Glomerular endothelial cell (primary cell): Measurements from ENCODE around the gene KHK. TPM values are rescaled to one million over a fixed set of nuclear protein-coding genes. Genes with fewer than 3 reads are reported as not detected.
"Not testable (repeated sequence)": the region's sequence is repeated elsewhere in the genome, so short reads cannot be mapped to it uniquely, and the experiment has no call there.

Experiments
- DNase-seq: peaks from one replicate; pipeline ENCODE4 v3.0.0-alpha.2; 2011; ENCODE audit warnings: low read depth, low spot score; ENCODE audit errors: extremely low read depth
- total RNA-seq: library from RNA; depleted of rRNA; stranded (reverse); fragments of >200 nt; gene quantifications from 2 replicates; pipeline ENCODE4 v1.2.3, GENCODE V29; 2015

KHK gene
- total RNA-seq, 1 donor from 2014 or later = 0.58 TPM

DNA sequence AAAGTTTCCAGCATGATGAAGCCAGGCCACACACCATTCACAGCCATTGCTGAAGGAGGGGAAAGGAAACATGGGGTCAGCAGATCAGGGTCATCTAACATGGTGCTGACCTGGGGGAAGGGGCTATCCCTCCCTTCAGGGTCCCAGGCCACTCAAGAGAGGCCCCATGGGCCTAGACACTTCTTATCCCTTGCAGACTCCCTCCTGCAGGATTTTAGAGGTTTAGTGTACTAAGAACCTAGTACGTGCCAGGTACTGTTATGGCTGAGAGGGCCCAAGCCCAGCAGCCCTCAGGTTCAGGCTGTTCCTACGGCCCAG is 8.8 kb downstream of the KHK start:
- no peak for DNase-seq

DNA sequence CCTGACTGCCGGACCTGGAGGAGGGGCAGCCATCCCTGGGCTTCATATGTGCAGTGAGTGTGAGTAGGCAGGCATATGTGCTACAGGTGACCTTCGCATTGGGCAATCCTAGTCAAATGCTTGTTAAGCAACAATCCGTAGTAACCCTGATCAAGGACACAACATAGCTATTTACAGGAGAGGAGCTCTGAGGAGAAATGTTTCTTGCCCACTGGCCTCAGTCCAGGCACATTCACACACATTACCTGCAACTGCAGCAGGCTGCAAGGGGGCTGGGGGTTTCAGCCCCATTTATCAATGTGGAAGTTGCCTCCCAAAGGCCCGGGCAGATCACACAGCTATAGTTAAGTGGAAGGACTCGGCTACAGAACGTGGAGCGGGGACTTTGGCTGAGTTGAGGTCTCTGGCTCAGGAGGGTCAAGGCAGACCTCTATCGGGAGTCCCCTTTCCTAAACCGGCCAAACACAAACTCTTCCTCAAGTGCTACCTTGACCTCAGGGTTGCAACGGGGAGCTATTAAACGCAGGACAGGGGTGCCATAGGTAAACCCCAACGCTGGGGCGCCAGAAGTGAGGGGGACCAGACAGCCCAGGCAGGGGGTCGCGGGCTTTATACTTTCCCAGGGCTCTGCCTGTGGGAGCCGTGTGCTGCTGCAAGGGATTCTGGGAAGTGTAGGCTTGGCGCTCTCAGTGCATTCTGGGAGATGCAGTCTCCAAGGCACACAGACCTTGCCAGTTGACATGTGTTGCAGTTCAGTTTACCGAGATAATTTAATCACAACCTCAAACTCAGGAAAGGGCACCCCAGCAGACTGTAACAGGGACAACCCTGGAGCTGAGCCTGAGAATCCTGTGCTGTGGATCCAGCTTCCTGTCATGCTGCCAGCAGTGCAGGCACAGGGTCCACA is 9.4 kb downstream of the KHK start:
- DNase-seq = no peak

DNA sequence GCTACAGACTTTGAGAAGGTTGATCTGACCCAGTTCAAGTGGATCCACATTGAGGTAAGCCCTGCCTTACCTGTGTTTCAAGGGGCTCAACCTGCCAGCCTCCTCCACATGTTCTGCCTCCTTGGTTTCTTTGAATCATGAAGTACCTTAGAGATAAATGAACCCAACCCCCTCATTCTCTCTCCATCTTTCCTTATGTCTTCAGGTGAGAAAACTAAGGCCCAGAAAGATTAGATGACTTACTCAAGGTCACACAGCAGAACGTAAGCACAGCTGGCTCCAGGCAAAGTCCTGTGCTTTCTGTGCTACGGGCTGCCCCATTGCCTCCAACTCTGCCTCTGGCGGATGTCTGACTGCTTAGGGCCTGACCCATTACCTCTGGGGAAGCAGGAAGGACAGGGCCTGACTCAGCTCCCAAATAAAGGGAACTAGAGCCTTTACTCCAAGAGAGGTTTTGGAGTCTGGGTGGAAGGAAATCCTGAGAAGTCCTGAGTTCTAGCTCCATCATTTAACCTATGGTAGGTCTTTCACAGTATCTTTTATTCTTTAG is 10.3 kb downstream of the KHK start:
- no peak for DNase-seq

DNA sequence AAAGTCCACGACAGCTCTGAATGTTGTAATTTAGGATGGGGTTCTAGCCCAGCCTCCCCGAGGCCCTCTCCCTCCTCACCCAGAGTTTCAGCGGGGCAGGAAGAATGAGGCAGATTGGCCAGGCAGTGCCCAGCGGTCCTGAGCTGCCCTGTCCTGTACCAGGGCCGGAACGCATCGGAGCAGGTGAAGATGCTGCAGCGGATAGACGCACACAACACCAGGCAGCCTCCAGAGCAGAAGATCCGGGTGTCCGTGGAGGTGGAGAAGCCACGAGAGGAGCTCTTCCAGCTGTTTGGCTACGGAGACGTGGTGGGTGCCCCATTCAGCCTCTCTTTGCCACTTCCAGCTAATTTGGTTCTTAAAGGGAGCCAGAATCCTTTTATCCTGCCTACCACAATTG is 10.8 kb downstream of the KHK start:
- DNase-seq = no peak

DNA sequence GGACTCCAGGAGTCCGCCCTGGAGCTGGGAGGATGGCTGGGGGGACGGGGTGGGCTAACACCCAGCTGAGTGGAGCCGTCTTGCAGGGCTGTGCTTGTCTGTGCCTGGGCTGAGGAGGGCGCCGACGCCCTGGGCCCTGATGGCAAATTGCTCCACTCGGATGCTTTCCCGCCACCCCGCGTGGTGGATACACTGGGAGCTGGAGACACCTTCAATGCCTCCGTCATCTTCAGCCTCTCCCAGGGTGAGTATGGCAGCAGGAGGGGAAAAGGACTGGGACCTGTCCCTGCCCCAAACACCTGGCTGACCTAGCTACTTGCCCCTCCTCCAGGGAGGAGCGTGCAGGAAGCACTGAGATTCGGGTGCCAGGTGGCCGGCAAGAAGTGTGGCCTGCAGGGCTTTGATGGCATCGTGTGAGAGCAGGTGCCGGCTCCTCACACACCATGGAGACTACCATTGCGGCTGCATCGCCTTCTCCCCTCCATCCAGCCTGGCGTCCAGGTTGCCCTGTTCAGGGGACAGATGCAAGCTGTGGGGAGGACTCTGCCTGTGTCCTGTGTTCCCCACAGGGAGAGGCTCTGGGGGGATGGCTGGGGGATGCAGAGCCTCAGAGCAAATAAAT is 12.9 kb downstream of the KHK start:
- DNase-seq = no peak

DNA sequence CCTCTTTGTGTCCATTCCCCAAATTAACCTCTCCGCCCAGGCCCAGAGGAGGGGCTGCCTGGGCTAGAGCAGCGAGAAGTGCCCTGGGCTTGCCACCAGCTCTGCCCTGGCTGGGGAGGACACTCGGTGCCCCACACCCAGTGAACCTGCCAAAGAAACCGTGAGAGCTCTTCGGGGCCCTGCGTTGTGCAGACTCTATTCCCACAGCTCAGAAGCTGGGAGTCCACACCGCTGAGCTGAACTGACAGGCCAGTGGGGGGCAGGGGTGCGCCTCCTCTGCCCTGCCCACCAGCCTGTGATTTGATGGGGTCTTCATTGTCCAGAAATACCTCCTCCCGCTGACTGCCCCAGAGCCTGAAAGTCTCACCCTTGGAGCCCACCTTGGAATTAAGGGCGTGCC is 13.5 kb downstream of the KHK start:
- DNase-seq = no peak

DNA sequence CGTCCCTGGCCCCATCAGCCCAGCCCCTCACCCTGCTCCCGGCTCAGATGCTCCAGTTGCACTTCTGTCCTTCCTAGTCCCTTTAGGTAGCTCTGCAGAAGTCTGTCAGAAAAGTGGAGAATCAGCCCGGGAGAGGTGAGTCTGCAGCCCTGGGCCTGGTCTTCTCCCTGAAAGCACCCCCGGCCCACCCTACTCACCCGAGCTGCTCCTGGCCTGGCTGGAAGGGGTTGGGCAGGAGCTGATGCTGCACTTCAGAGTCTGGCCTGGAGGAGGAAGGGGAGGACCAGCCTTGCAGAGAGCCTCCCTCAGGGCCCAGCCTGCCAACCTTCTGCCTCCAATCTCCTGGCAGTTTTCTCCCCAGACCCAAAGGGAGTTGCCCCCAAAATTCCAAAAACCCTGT is 15.8 kb downstream of the KHK start:
- DNase-seq = no peak

DNA sequence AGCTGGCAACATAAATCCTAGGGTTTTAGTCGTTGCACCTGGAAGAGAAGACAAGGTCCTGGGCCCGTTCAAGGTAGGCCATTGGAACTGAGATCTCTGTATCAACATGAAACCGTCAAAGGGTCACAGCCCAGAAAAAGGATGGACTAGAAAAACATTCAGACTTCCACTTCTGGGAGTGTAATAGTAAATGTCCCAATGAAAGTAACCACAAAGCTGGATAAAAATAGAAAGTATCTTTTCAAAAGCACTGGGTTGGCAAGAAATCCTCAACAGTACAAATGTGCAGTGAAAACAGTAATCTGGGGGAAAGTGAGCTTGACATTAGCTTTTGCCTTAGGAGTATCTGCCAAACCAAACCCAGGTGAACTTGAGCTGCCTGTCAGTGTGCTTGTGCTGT is 19.4 kb downstream of the KHK start:
- no peak for DNase-seq

DNA sequence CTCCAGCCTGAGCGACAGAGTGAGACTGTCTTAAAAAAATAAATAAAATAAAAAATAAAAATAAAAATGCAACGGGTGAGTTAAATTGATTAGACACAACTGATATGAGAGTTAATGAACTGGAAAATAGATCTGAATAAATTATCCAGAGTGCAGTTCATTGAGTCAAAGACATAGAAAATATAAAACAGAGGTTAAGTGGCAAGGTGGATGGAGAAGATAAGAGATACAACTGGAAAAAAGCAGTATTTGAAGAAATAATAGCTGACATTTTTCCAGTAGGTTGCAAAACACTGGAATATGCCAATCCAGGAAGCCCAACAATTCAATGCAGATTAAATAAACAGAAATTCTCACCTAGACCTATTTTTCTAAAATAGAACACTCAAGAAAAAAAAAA is 21.6 kb downstream of the KHK start:
- no peak for DNase-seq

DNA sequence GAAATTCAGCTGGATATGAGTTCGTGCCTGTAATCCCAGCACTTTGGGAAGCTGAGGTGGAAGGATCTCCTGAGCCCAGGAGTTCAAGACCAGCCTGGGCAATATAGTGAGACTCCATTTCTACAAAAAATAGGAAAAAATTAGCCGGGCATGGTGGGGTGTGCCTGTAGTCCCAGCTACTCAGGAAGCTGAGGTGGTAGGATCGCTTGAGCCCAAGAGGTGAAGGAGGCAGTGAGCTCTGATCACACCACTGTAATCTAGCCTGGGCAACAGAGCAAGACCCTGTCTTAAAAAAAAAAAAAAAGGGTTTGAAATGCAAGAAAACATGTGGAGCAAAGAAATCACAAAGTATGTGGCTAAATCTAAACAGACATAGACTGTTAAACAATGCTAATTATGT is 22.5 kb downstream of the KHK start:
- no peak for DNase-seq

DNA sequence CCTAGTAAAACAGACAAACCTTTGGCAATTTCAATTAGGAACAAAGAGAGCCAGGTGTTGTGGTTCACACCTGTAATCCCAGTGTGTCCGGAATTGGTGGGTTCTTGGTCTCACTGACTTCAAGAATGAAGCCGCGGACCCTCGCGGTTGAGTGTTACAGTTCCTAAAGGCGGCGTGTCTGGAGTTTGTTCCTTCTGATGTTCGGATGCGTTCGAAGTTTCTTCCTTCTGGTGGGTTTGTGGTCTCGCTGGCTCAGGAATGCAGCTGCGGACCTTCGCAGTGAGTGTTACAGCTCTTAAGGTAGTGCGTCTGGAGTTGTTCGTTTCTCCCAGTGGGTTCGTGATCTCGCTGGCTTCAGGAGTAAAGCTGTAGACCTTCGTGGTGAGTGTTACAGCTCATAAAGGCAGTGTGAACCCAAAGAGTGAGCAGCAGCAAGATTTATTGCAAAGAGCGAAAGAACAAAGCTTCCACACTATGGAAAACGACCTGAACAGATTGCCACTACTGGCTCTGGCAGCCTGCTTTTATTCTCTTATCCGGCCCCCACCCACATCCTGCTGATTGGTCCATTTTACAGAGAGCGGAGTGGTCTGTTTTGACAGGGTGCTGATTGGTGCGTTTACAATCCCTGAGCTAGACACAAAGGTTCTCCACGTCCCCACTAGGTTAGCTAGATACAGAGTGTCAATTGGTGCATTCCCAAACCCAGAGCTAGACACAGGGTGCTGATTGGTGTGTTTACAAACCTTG is 24.2 kb downstream of the KHK start:
- not testable (repeated sequence) for DNase-seq

DNA sequence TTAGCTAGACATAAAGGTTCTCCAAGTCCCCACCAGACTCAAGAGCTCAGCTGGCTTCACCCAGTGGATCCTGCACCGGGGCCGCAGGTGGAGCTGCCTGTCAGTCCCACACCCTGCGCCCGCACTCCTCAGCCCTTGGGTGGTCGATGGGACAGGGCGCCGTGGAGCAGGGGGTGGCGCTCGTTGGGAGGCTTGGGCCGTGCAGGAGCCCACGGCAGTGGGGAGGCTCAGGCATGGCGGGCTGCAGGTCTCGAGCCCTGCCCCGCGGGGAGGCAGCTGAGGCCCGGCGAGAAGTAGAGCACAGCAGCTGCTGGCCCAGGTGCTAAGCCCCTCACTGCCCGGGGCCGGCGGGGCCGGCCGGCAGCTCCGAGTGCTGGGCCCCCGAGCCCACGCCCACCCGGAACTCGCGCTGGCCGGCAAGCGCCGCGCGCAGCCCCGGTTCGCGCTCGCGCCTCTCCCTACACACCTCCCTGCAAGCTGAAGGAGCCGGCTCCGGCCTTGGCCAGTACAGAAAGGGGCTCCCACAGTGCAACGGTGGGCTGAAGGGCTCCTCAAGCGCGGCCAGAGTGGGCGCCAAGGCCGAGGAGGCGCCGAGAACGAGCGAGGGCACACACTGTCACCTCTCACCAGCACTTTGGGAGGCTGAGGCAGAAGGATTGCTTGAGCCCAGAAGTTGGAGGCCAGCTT is 25.0 kb downstream of the KHK start:
- DNase-seq = not testable (repeated sequence)

DNA sequence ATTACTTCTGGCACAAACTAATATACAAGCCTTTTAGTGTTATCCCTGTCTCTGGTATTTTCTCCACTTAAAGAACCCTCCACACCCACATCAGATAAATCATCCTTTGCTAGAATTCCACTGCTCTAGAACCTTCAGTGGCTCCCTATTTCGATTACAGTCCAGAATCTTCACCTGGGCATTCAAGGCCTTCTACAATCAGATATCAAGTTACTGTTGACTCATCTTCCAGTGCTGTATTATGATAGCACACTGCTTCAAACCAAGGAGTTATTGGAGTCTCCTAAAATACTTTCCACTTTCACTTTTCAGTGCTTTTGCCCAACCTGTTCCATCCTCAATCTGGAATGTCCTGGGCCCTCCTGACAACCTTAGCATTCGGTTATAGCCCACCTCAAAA is 28.9 kb downstream of the KHK start:
- DNase-seq = no peak

DNA sequence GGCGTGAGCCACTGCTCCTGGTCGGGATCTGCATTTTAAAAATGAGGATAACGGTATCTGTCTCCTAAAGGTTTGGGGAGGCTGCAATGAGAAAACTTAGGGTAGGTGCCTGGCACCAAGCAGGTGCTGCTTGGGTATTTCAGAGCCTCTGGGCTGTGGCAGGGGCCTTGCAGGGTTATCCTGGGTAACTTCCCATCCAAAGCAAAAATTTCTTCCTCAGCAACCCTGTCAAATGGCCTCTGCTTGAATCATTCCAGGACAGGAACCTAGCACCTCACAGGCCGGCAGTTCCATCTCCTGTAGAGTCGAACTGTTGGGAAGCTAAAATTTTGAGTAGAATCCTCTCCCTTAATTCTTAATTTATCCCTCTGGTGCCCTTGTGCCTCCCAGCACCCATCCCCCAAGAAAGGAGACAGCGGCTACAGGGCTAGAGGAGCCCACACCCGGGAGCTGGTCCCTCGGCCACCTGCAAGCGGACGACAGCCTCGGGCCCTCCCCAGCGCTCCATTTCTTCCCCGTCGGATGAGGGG is 31.5 kb downstream of the KHK start:
- DNase-seq = no peak

DNA sequence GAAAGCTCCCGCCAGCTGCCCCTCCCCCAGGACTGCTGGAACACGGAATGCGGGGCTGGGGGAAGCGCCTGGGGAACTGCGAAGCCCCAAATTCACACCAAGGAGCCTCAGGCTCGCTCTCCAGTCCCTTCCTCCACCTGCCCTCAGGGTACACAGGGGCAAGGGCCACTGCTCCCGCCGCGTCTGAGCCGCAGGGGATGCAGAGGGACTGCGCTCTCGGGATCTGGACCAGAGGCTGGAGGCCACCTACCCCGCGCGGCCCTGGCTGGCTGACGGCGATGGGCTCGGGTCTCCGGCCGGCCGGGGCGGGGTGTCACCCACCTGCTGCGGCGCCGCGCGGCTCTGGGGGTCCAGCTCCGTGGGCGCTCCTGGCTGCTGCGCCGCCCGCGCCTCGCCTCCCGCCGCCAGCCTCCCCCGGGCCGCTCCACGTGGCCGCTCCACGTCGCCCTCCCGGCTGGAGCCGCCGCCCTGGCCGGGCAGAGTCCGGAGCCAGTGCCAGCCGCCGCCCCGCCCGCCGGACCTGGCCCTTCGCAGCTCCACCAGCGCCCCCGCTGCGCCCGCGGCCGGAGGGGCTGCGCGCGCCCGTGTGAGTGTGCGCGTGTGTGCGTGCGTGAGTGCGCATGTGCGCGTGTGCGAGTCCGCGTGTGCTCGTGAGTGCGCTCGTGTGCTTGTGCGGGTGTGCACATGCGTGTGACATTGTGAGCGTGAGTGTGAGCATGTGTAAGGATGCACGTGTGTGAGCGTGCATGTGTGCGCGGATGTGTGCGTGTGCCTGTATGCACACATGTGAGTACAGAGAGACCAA is 32.2 kb downstream of the KHK start, which contains the start of gene CGREF1:
CGREF1 (minus strand) TSS at position 604 of the 805 bp plus-strand sequence. CDS start 14,762 bp downstream, outside the sequence.
- no peak for DNase-seq

DNA sequence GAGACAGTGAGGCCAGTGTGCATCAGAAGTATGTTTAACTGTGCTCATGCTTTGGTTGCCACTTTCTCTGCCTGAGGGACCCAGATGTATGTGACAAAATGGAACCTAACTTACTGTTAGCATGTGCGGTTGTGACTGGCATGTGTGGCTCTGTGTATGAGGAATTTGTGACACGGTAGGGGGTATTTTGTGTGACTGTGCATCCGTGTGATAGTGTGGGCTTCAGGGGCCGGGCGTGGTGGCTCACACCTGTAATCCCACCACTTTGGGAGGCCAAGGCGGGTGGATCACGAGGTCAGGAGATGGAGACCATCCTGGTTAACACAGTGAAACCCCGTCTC is 32.7 kb downstream of the KHK start:
- not testable (repeated sequence) for DNase-seq

DNA sequence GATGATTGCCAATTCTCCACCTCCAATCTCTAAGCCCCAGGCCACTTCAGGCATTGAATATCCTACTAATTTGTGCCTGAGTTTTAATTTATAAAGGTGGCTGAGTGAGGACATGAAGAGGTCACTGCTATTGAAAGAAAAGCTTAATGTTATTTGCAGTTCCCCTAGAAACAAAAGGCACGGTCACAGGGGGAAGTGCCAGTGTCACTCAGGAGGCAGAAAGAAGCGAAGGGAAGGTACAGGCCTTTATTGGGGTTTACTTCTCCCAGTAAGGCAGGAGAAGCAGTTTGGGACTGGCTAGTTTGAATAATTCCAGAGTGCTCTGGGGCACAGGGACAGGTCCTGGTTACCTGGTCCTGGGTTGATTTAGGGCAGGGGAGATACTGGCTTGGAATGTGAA is 35.3 kb downstream of the KHK start:
- no peak for DNase-seq

DNA sequence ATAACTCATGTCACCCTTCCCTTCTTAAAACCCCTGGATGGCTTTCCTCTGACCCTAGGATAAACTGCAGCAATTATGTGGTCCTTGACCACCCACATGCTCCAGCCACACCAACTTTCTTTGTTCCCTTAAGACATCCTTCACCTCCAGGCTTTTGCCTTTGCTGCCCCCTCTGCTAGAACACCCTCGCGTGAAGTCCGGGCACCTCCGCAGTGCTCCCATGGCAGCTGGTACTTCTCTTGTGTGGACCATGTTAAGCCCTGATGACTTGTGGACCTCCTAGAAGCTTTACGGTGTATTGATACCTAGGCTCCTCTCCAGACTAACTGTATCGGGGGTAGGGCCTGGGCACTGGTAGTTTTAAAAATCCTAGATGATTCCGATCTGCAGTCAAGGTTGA is 36.2 kb downstream of the KHK start:
- no peak for DNase-seq

DNA sequence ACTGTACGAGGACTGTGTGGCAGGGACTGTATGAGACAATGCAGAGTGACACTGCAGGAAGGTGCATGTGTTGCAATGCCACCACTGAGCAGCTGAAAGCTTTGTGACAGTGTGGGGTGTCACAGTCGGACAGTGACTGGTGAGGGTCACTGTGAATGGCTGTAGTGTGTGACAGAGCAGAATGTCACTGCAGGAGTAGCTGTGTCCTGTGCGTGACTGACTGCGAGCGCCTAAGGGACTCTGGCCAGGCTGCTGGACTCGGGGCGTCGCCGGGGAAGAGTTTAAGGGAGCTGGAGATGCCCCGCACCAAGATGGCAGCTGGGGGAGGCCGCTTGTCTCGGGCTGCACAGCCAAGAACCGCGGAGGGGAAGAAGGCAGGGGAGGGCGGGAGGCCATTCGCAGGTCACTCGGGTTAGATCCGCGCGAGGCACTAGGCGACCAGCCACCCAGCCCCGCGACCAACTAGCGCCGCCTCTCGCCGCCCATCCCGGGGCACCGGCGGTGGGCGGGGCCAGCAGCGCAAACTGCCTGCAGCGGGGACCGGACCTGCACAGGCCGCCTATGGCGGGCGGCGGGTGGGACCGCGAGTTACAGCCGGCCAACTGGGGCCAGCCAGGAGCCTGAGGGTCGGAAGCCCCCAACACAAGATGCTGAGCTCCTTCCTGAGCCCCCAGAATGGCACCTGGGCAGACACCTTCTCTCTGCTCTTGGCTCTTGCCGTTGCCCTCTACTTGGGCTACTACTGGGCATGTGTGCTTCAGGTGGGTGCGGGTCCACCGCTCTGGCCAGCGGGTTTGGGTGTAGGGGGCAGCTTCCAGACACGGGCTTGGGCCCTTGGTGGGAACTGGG is 37.0 kb downstream of the KHK start, which contains the start of gene ABHD1:
ABHD1 (plus strand) TSS at position 514 of the 849 bp plus-strand sequence; CDS start at position 648, 134 bp downstream.
- no peak for DNase-seq
